ENCODE results near the gene BARX1. TPM values are rescaled to one million over a fixed set of nuclear protein-coding genes. Genes with fewer than 3 reads are reported as not detected.

Gene BARX1
- total RNA-seq, 1 donor from 2014 or later, result 11.8 TPM

DNA sequence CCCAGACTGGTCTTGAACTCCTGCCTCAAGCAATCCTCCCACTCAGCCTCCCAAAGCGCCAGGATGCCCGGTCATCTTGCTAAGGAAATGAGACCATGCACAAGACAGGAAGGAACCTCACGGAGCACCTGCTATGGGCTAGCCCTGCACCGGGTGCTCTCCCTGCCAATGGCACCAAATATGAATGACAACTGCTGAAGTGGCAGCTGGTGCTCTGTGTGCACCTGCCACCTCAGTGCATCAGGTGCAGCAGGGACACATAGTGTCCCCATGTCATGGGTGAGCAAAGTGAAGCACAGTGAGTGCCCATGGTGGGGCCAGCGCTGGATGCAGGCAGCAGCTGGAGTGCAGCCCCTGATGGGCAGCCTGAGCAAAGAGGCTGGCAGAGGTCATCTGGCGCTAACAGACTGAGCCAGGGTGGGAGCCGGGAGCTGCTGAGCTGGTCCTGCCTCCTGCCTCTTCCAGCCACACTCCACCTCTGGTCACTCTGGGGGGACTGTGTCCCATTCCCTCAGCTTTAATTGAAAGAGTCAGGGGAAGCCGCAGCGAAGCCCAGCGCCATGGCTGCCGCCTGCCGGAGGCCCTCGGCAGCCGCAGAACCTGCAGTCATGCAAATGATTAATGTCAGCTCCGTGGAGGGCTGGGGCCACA is 46.4 kb downstream of the BARX1 start:
- no peaks in the 10 kb centered on the region for H3K36me3 Mint-ChIP-seq
- peaks cover 5% of the 10 kb centered on the region for H3K9me3 Mint-ChIP-seq
- DNase-seq (ENCODE audit: extremely low spot score, unreplicated experiment), result no peak
- peaks cover 14% of the 10 kb centered on the region for H3K27me3 Mint-ChIP-seq
- peak overlapping the region; percentile 58 for H3K4me3 Mint-ChIP-seq
- TF ChIP-seq, protein P1, sequence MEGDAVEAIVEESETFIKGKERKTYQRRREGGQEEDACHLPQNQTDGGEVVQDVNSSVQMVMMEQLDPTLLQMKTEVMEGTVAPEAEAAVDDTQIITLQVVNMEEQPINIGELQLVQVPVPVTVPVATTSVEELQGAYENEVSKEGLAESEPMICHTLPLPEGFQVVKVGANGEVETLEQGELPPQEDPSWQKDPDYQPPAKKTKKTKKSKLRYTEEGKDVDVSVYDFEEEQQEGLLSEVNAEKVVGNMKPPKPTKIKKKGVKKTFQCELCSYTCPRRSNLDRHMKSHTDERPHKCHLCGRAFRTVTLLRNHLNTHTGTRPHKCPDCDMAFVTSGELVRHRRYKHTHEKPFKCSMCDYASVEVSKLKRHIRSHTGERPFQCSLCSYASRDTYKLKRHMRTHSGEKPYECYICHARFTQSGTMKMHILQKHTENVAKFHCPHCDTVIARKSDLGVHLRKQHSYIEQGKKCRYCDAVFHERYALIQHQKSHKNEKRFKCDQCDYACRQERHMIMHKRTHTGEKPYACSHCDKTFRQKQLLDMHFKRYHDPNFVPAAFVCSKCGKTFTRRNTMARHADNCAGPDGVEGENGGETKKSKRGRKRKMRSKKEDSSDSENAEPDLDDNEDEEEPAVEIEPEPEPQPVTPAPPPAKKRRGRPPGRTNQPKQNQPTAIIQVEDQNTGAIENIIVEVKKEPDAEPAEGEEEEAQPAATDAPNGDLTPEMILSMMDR (conservative IDR thresholded peaks at IDR 0.05), result peak; percentile 58
- peaks cover 23% of the 10 kb centered on the region for H3K4me1 Mint-ChIP-seq (ENCODE audit: unreplicated experiment)
- H3K27ac Mint-ChIP-seq, result peak overlapping the region; percentile 37

DNA sequence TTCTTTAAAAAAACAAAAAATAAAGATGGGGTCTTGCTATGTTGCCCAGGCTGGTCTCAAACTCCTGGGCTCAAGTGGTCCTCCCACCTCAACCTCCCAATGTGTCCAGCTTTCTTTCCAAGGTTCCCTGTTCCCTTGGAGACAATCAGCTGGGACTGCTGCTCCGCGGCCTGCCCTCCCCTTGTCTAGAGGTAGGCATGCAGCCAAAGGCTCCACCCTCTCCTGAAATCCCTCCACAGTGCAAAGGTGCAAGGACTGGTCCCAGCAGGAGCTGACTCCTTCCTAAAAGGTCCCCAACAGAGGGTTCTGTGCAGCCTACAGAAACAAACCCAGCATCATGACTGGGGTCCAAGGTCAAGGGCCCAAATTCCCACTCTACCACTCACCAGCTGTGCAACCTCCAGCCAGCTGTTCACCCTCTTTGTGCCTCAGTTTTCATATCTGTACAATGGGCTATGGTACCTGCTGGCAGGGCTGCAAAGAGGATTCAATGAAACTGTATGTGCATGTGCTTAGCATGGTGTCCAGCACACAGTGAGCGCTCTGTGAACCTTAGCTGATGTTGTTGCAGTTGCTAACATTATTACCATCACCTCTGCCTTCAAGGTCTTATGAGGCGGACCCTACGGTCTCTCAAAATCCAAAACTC is 47.5 kb downstream of the BARX1 start:
- TF ChIP-seq, protein P1 (conservative IDR thresholded peaks at IDR 0.05), result no peak
- Mint-ChIP-seq H3K4me3 (no peak overlapping the region), H3K27ac (no peak overlapping the region), H3K9me3 (peaks cover 5% of the 10 kb centered on the region), H3K36me3 (no peaks in the 10 kb centered on the region), H3K4me1 (ENCODE audit: unreplicated experiment) (peaks cover 23% of the 10 kb centered on the region), H3K27me3 (peaks cover 14% of the 10 kb centered on the region)
- no peak for DNase-seq (ENCODE audit: extremely low spot score, unreplicated experiment)

DNA sequence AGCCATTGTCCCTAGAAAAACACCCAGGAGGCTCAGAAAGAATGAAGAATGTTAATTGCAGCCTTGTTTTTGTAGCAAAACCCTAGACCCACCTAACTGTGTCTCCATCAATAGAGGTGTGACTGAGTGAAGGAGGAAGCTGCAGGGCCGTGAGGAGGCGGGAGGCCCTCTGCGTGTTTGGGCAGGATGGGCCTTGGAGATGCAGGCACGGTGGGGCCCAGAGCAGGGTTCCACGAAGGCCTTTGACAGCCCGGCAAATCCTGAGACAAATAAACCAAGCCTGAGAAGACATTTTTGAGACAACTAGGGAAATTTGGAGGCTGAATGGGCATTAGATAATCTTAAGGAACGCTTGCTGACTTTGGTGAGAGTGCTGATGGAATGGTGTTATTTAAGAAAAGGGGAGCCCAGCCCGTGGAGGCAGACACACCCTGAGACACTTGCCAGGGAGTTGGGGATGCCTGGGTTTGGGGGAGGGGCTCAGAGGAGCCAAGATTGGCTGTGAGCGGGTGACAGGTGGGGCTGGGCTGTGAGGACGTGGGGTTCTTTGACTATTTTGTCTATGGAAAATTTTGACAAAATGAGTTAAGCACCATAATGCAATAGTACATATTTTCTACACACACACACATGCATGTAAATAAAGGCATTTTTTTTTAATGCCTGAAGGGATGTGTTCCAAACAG is 48.8 kb downstream of the BARX1 start:
- TF ChIP-seq, protein P1 (conservative IDR thresholded peaks at IDR 0.05), result no peak
- no peaks in the 10 kb centered on the region for H3K36me3 Mint-ChIP-seq
- H3K9me3 Mint-ChIP-seq, result peaks cover 5% of the 10 kb centered on the region
- H3K4me1 Mint-ChIP-seq (ENCODE audit: unreplicated experiment), result peaks cover 19% of the 10 kb centered on the region
- peak overlapping the region; percentile 63 for H3K4me3 Mint-ChIP-seq
- peak overlapping the region; percentile 86 for H3K27ac Mint-ChIP-seq
- H3K27me3 Mint-ChIP-seq, result peaks cover 14% of the 10 kb centered on the region
- no peak for DNase-seq (ENCODE audit: extremely low spot score, unreplicated experiment)

DNA sequence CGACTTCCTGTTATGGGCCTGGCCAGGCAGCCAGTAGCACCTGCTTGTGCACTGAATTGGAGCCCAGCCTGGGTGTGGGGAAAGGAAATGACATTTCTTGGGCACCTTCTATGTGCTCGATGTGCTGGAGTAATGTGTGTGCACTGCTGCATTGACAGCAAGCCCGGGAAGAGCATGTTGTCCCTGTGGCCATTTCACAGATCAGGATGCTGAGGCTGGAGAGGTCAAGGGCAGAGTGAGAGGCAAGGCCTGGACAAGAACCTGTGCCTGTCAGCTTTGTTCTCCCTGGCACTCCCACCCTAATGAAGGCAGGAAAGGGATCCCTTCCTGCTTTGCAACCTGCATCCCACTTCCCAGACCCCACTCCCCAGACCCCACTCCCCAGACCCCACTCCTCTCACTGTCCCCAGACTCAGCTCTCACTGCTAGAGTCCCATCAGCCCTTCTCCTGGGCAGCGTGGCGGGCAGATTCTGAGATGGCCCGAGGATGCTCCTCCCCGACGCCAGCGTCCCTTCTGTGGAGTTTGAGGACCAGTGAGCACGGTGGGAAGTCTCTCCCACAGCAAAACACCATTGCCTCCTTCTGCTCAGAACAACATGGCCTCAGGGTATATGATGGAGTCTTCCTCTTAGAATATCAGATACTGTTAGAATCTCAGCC is 49.6 kb downstream of the BARX1 start:
- Mint-ChIP-seq H3K27ac (peak overlapping the region; percentile 86), H3K36me3 (no peaks in the 10 kb centered on the region), H3K4me3 (peak overlapping the region; percentile 63), H3K4me1 (ENCODE audit: unreplicated experiment) (peaks cover 18% of the 10 kb centered on the region), H3K9me3 (peaks cover 5% of the 10 kb centered on the region), H3K27me3 (peaks cover 14% of the 10 kb centered on the region)
- DNase-seq (ENCODE audit: extremely low spot score, unreplicated experiment), result no peak
- TF ChIP-seq, protein P1 (conservative IDR thresholded peaks at IDR 0.05), result no peak

DNA sequence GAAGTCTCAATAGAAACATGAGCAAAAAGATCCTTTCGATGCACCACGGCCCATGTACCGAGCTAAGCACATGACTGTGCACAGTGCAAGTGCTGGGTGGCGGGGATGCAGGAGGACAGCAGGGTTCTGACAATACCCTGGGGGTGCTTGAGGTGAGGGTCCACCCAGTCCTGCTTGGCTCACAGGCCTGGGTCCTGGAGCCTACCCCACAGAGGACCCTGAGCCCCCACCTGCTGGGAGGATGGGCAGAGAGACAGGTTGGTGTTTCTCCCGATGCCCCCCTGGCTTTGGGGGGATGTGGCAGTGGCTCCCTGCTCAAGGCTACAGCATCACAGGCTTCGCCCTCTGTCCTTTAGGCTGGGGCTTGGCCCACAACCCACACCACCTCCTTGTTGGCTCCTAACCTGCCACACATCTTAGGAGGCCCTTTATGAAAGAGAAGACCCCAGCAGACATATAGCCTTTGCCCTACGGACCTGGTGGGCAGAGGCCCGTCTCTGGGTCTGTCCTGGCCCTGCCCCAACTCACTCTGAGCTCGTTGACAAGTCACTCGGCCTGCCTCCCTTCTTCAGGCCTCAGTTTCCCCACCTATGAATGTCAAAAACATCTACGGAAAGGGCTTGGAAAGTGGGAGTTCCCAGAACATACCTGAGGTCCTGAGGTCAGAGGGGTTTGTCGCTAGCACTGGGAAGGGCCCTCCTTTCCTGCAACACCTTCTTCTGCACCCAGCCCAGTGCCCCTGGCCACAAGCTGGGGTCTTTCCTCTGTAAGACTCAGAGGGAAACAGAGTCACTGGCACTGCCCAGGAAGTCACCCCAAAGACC is 50.3 kb downstream of the BARX1 start:
- DNase-seq (ENCODE audit: extremely low spot score, unreplicated experiment), result no peak
- peaks cover 5% of the 10 kb centered on the region for H3K9me3 Mint-ChIP-seq
- H3K27me3 Mint-ChIP-seq, result peaks cover 18% of the 10 kb centered on the region
- no peaks in the 10 kb centered on the region for H3K36me3 Mint-ChIP-seq
- H3K4me3 Mint-ChIP-seq, result no peak overlapping the region
- TF ChIP-seq, protein P1 (conservative IDR thresholded peaks at IDR 0.05), result no peak
- H3K4me1 Mint-ChIP-seq (ENCODE audit: unreplicated experiment), result peaks cover 18% of the 10 kb centered on the region
- no peak overlapping the region for H3K27ac Mint-ChIP-seq
